Glomerular endothelial cell (primary cell): ENCODE data around the gene EEF1A2. TPM values are rescaled to one million over a fixed set of nuclear protein-coding genes. Genes with fewer than 3 reads are reported as not detected.
"Not testable (repeated sequence)": the region's sequence is repeated elsewhere in the genome, so short reads cannot be mapped to it uniquely, and the experiment has no call there.

ENCODE experiments used
- DNase-seq: peaks from one replicate; pipeline ENCODE4 v3.0.0-alpha.2; 2011; ENCODE audit warnings: low read depth, low spot score; ENCODE audit errors: extremely low read depth
- total RNA-seq: library from RNA; depleted of rRNA; stranded (reverse); fragments of >200 nt; gene quantifications from 2 replicates; pipeline ENCODE4 v1.2.3, GENCODE V29; 2015

Gene EEF1A2
- total RNA-seq, 1 donor from 2014 or later, result 2.5 TPM

- no peak for DNase-seq
Observed at GRCh38 chr20:63488315-63489251, 10.3 kb downstream of the EEF1A2 start.

GRCh38 chr20:63487781-63488241 lies 11.1 kb downstream of the EEF1A2 start:
- no peak for DNase-seq

GRCh38 chr20:63487116-63487764 lies 11.6 kb downstream of the EEF1A2 start:
- DNase-seq, result no peak

GRCh38 chr20:63486300-63486855 lies 12.5 kb downstream of the EEF1A2 start:
- DNase-seq, result no peak

GRCh38 chr20:63484651-63485403 lies 14.1 kb downstream of the EEF1A2 start:
- DNase-seq, result no peak

- no peak for DNase-seq
Observed at GRCh38 chr20:63484236-63484635, 14.6 kb downstream of the EEF1A2 start.

GRCh38 chr20:63483834-63484233 lies 15.0 kb downstream of the EEF1A2 start:
- no peak for DNase-seq

- DNase-seq, result no peak
Observed at GRCh38 chr20:63482021-63482587, 16.8 kb downstream of the EEF1A2 start.

- no peak for DNase-seq
Observed at GRCh38 chr20:63481503-63481902, 17.4 kb downstream of the EEF1A2 start.

- not testable (repeated sequence) for DNase-seq
Observed at GRCh38 chr20:63479695-63480419, 19.0 kb downstream of the EEF1A2 start.

- DNase-seq, result no peak
Observed at GRCh38 chr20:63478346-63479302, 20.3 kb downstream of the EEF1A2 start.

- DNase-seq, result no peak
Observed at GRCh38 chr20:63477944-63478343, 20.9 kb downstream of the EEF1A2 start.

GRCh38 chr20:63477061-63477616 lies 21.7 kb downstream of the EEF1A2 start:
- DNase-seq, result no peak

GRCh38 chr20:63475209-63475608 lies 23.7 kb downstream of the EEF1A2 start:
- no peak for DNase-seq

GRCh38 chr20:63473555-63474449 lies 25.1 kb downstream of the EEF1A2 start:
- DNase-seq, result no peak

GRCh38 chr20:63472862-63473390 lies 26.0 kb downstream of the EEF1A2 start:
- DNase-seq, result no peak
